ENCODE data around the gene CFAP410.

Gene CFAP410

DNA sequence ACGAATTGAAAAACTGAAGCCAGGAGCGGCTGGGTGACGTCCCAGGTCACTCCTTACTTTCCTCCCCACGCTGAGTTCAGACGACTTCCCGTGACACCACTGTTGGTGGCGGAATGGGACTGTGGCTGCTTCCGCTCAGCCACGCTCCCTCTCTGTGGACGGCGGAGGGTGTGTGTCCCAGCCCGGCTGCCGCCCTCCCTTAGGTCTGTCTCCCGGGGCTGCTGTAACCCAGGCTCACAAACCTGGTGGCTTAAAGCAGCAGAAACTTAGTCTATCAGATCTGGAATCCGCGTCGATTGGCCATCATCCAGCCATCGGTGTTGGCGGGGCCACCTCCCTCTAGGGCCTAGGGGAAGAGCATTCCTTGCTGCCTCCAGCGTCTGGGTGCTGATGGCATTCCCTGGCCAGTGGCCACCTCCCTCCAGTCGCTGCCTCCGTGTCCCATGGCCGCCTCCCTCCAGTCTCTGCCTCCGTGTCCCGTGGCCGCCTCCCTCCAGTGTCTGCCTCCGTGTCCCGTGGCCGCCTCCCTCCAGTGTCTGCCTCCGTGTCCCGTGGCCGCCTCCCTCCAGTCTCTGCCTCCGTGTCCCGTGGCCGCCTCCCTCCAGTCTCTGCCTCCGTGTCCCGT, 31.7 kb upstream of the CFAP410 start:
- DNase-seq (ENCODE audit: low read depth in 1 of 2, low spot score in 1 of 2), result no peak
- H3K27ac ChIP-seq (replicated peaks), result no peak overlapping the region
- H3K27me3 ChIP-seq (ENCODE audit: insufficient read depth, poor library complexity, severe bottlenecking), result no peaks in the 10 kb centered on the region
- H3K4me3 ChIP-seq (replicated peaks; ENCODE audit: insufficient read depth, low read length), result no peak overlapping the region
- TF ChIP-seq, protein P1, sequence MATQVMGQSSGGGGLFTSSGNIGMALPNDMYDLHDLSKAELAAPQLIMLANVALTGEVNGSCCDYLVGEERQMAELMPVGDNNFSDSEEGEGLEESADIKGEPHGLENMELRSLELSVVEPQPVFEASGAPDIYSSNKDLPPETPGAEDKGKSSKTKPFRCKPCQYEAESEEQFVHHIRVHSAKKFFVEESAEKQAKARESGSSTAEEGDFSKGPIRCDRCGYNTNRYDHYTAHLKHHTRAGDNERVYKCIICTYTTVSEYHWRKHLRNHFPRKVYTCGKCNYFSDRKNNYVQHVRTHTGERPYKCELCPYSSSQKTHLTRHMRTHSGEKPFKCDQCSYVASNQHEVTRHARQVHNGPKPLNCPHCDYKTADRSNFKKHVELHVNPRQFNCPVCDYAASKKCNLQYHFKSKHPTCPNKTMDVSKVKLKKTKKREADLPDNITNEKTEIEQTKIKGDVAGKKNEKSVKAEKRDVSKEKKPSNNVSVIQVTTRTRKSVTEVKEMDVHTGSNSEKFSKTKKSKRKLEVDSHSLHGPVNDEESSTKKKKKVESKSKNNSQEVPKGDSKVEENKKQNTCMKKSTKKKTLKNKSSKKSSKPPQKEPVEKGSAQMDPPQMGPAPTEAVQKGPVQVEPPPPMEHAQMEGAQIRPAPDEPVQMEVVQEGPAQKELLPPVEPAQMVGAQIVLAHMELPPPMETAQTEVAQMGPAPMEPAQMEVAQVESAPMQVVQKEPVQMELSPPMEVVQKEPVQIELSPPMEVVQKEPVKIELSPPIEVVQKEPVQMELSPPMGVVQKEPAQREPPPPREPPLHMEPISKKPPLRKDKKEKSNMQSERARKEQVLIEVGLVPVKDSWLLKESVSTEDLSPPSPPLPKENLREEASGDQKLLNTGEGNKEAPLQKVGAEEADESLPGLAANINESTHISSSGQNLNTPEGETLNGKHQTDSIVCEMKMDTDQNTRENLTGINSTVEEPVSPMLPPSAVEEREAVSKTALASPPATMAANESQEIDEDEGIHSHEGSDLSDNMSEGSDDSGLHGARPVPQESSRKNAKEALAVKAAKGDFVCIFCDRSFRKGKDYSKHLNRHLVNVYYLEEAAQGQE (IDR thresholded peaks at IDR 0.05; ENCODE audit: insufficient replicate concordance, low read depth), result no peak
- TF ChIP-seq POLR2AphosphoS5 (IDR thresholded peaks at IDR 0.05; ENCODE audit: low read depth), result no peak
- no peak for TF ChIP-seq GABPA (IDR thresholded peaks at IDR 0.05; ENCODE audit: low read depth)
- no peak for TF ChIP-seq SPI1 (IDR thresholded peaks at IDR 0.05; ENCODE audit: borderline replicate concordance, low read depth)
- TF ChIP-seq, protein P2, sequence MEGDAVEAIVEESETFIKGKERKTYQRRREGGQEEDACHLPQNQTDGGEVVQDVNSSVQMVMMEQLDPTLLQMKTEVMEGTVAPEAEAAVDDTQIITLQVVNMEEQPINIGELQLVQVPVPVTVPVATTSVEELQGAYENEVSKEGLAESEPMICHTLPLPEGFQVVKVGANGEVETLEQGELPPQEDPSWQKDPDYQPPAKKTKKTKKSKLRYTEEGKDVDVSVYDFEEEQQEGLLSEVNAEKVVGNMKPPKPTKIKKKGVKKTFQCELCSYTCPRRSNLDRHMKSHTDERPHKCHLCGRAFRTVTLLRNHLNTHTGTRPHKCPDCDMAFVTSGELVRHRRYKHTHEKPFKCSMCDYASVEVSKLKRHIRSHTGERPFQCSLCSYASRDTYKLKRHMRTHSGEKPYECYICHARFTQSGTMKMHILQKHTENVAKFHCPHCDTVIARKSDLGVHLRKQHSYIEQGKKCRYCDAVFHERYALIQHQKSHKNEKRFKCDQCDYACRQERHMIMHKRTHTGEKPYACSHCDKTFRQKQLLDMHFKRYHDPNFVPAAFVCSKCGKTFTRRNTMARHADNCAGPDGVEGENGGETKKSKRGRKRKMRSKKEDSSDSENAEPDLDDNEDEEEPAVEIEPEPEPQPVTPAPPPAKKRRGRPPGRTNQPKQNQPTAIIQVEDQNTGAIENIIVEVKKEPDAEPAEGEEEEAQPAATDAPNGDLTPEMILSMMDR (IDR thresholded peaks at IDR 0.05; ENCODE audit: insufficient read depth, low read length), result no peak

DNA sequence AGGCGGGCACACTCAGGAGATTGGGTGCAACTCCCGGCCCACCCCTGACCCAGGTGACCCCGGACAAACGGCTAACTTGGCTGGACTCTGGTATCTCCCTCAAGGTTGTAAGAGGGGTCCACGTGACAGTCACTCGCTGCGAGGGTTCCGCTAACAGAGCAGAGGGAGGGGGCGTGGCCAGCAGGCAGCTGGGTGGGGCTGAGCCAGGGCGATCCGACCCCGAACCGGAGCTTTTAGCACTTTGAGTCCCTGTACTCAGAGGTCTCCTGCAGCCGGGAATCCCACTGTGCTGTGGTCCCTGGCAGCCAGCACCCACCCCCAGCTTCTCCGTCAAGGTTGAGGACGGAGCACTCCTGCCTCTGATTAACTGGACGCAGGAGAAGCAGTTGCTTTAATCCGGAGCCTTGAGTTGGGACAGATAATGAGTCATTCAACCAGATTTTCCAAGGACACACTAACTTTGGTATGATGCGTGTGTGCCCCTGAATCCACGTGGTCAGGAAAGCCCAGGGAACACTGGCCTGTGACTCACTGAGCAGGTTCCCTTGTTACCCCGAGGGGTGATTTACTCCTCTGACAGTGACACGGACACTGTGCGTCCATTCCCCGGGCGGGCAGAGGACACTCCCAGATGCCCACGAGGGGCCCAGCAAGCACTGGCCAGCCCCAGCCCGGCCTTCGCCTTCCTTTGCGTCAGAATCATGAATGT, 31.0 kb upstream of the CFAP410 start:
- Histone ChIP-seq H3K4me3 (replicated peaks; ENCODE audit: insufficient read depth, low read length) (no peak overlapping the region), H3K27ac (replicated peaks) (no peak overlapping the region), H3K27me3 (ENCODE audit: insufficient read depth, poor library complexity, severe bottlenecking) (no peaks in the 10 kb centered on the region)
- TF ChIP-seq POLR2AphosphoS5 (IDR thresholded peaks at IDR 0.05; ENCODE audit: low read depth), result no peak; the same call in 1 of the 2 replicates
- TF ChIP-seq, protein P1 (IDR thresholded peaks at IDR 0.05; ENCODE audit: insufficient replicate concordance, low read depth), result no peak
- no peak for TF ChIP-seq GABPA (IDR thresholded peaks at IDR 0.05; ENCODE audit: low read depth)
- TF ChIP-seq, protein P2 (IDR thresholded peaks at IDR 0.05; ENCODE audit: insufficient read depth, low read length), result no peak
- TF ChIP-seq SPI1 (IDR thresholded peaks at IDR 0.05; ENCODE audit: borderline replicate concordance, low read depth), result no peak
- DNase-seq (ENCODE audit: low read depth in 1 of 2, low spot score in 1 of 2), result no peak

DNA sequence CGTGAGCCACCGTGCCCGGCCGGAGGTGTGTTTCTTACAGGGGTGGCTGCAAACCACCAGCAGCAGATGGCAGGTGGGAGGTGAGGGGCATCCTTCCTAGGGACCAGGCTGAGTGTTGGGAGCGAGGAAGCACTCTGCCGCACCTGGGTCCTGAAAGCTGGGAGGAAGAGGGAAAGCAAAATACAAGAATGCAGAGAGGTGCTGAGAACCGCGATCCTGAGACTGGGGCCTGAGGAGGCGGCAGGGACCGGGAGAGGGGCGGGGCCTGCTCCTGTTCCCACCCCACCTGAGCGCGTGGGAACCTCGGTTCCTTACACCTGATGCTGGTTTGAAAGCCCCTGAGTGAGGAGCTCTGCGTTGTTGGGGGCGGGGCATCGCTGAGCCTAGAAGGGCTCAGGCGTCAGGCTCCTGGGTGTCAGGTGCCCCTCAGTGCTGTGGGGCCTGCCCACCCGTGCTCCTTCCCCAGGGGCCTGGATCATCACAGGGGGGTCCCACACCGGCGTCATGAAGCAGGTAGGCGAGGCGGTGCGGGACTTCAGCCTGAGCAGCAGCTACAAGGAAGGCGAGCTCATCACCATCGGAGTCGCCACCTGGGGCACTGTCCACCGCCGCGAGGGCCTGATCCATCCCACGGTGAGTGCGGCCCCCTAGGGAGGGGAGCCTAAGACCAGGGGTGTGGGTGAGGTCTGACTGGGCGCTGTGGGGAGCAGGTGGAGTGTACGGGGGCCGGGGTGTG, 29.7 kb upstream of the CFAP410 start:
- TF ChIP-seq, protein P1 (IDR thresholded peaks at IDR 0.05; ENCODE audit: insufficient replicate concordance, low read depth), result no peak
- TF ChIP-seq GABPA (IDR thresholded peaks at IDR 0.05; ENCODE audit: low read depth) (no peak), SPI1 (IDR thresholded peaks at IDR 0.05; ENCODE audit: borderline replicate concordance, low read depth) (no peak), POLR2AphosphoS5 (IDR thresholded peaks at IDR 0.05; ENCODE audit: low read depth) (no peak)
- TF ChIP-seq, protein P2 (IDR thresholded peaks at IDR 0.05; ENCODE audit: insufficient read depth, low read length), result no peak
- DNase-seq (ENCODE audit: low read depth in 1 of 2, low spot score in 1 of 2), result no peak
- H3K27ac ChIP-seq (replicated peaks), result no peak overlapping the region
- no peak overlapping the region for H3K4me3 ChIP-seq (replicated peaks; ENCODE audit: insufficient read depth, low read length)
- no peaks in the 10 kb centered on the region for H3K27me3 ChIP-seq (ENCODE audit: insufficient read depth, poor library complexity, severe bottlenecking)

Data from HL-60 (cell line).